ENCODE data around the gene TPM2.
A peak's percentile ranks its signal among the peaks of the same experiment; 100 is the strongest.
"Not testable (repeated sequence)": the region's sequence is repeated elsewhere in the genome, so short reads cannot be mapped to it uniquely, and the experiment has no call there.

TPM2 gene

GRCh38 chr9:35658137-35658967, 31.4 kb downstream of the TPM2 start, which contains the start of gene CCDC107:
TSS of gene CCDC107 (plus strand) at chr9:35658292. CDS start at chr9:35658380, 88 bp downstream.
- H3K27ac ChIP-seq = peak within 1 kb of the TSS; percentile 86
- DNase-seq (ENCODE audit: low read depth, low spot score) = no peak

- H3K27ac ChIP-seq = peak within 1 kb of the TSS; percentile 86
- peak; percentile 97 for DNase-seq (ENCODE audit: low read depth, low spot score)
Observed at GRCh38 chr9:35657546-35658136, 32.1 kb downstream of the TPM2 start, which contains the start of gene RMRP. TSS of gene RMRP (minus strand) at chr9:35658019.

GRCh38 chr9:35656831-35657545, 32.7 kb downstream of the TPM2 start:
- no peak overlapping the region for H3K27ac ChIP-seq
- DNase-seq (ENCODE audit: low read depth, low spot score) = no peak

- H3K27ac ChIP-seq = no peak overlapping the region
- no peak for DNase-seq (ENCODE audit: low read depth, low spot score)
Observed at GRCh38 chr9:35656348-35656747, 33.4 kb downstream of the TPM2 start.

GRCh38 chr9:35653611-35654010, 36.1 kb downstream of the TPM2 start:
- H3K27ac ChIP-seq = no peak overlapping the region
- DNase-seq (ENCODE audit: low read depth, low spot score) = no peak

- H3K27ac ChIP-seq = no peak overlapping the region
- DNase-seq (ENCODE audit: low read depth, low spot score) = no peak
Observed at GRCh38 chr9:35652829-35653209, 36.9 kb downstream of the TPM2 start.

GRCh38 chr9:35651956-35652828, 37.5 kb downstream of the TPM2 start:
- DNase-seq (ENCODE audit: low read depth, low spot score) = no peak
- H3K27ac ChIP-seq = no peak overlapping the region

GRCh38 chr9:35650341-35651158, 39.2 kb downstream of the TPM2 start, which contains the start of gene SIT1:
TSS of gene SIT1 (minus strand) at chr9:35650931. CDS start at chr9:35650853, 78 bp downstream.
- H3K27ac ChIP-seq = no peak within 1 kb of the TSS
- no peak for DNase-seq (ENCODE audit: low read depth, low spot score)

- H3K27ac ChIP-seq = no peak overlapping the region
- DNase-seq (ENCODE audit: low read depth, low spot score) = no peak
Observed at GRCh38 chr9:35649431-35650340, 40.0 kb downstream of the TPM2 start.

- peak overlapping the region; percentile 74 for H3K27ac ChIP-seq
- no peak for DNase-seq (ENCODE audit: low read depth, low spot score)
Observed at GRCh38 chr9:35646533-35647265, 43.0 kb downstream of the TPM2 start.

- peak overlapping the region; percentile 74 for H3K27ac ChIP-seq
- no peak for DNase-seq (ENCODE audit: low read depth, low spot score)
Observed at GRCh38 chr9:35646153-35646532, 43.6 kb downstream of the TPM2 start.

- peak overlapping the region; percentile 74 for H3K27ac ChIP-seq
- DNase-seq (ENCODE audit: low read depth, low spot score) = not testable (repeated sequence)
Observed at GRCh38 chr9:35645736-35646135, 44.0 kb downstream of the TPM2 start.

- no peak for DNase-seq (ENCODE audit: low read depth, low spot score)
- H3K27ac ChIP-seq = no peak overlapping the region
Observed at GRCh38 chr9:35643046-35643445, 46.7 kb downstream of the TPM2 start.

- not testable (repeated sequence) for DNase-seq (ENCODE audit: low read depth, low spot score); H3K27ac ChIP-seq
Observed at GRCh38 chr9:35641478-35641877, 48.2 kb downstream of the TPM2 start.

- H3K27ac ChIP-seq; DNase-seq (ENCODE audit: low read depth, low spot score): not testable (repeated sequence)
Observed at GRCh38 chr9:35640431-35640830, 49.3 kb downstream of the TPM2 start.

- no peak overlapping the region for H3K27ac ChIP-seq
- no peak for DNase-seq (ENCODE audit: low read depth, low spot score)
Observed at GRCh38 chr9:35639631-35640030, 50.1 kb downstream of the TPM2 start.

- not testable (repeated sequence) for DNase-seq (ENCODE audit: low read depth, low spot score); H3K27ac ChIP-seq
Observed at GRCh38 chr9:35639225-35639624, 50.5 kb downstream of the TPM2 start.

Measured in epithelial cell of prostate (primary cell).